Central memory CD8-positive, alpha-beta T cell (primary cell): ENCODE results near the gene GJD3.

Experiments
- ATAC-seq: fragments of 150-1000 bp; cut with Tn5 transposase; replicated peaks from 2 replicates; pipeline ENCODE4 v1.10.0; 2022; ENCODE audit warnings: mild to moderate bottlenecking, moderate FRiP score, moderate number of reproducible peaks; ENCODE audit not compliant: poor library complexity, severe bottlenecking; ENCODE audit errors: extremely low read depth
- DNase-seq, 2 donors: peaks; one replicate each; pipeline ENCODE4 v3.0.0; 2021; ENCODE audit warnings: low spot score in 2 of 2
- H3K27ac Mint-ChIP-seq: one replicate; pipeline ENCODE4 v1.8.0; 2022; ENCODE audit warnings: low read depth, mild to moderate bottlenecking, moderate library complexity, mixed read lengths
- H3K27me3 Mint-ChIP-seq: one replicate; pipeline ENCODE4 v1.8.0; 2022; ENCODE audit warnings: mixed read lengths
- H3K36me3 Mint-ChIP-seq: one replicate; pipeline ENCODE4 v1.8.0; 2022; ENCODE audit warnings: mild to moderate bottlenecking, moderate library complexity, mixed read lengths; ENCODE audit not compliant: insufficient read depth
- H3K4me1 Mint-ChIP-seq: one replicate; pipeline ENCODE4 v1.8.0; 2022; ENCODE audit warnings: mixed read lengths
- H3K4me3 Mint-ChIP-seq: one replicate; pipeline ENCODE4 v1.8.0; 2022; ENCODE audit warnings: mild to moderate bottlenecking, moderate library complexity, mixed read lengths
- H3K9me3 Mint-ChIP-seq: one replicate; pipeline ENCODE4 v1.8.0; 2022; ENCODE audit warnings: mixed read lengths

The GJD3 gene

GRCh38 chr17:40340327-40340726, 24.2 kb downstream of the GJD3 start:
- Mint-ChIP-seq H3K4me3 (peak overlapping the region; percentile 61), H3K27ac (peak overlapping the region; percentile 89), H3K4me1 (peaks cover 62% of the 10 kb centered on the region), H3K9me3 (no peaks in the 10 kb centered on the region), H3K27me3 (no peaks in the 10 kb centered on the region), H3K36me3 (peaks cover 35% of the 10 kb centered on the region)
- ATAC-seq: no peak
- no peak for DNase-seq

- H3K36me3 Mint-ChIP-seq: peaks cover 33% of the 10 kb centered on the region
- no peaks in the 10 kb centered on the region for H3K9me3 Mint-ChIP-seq
- peak overlapping the region; percentile 44 for H3K4me3 Mint-ChIP-seq
- DNase-seq (no peak), ATAC-seq (no peak)
- peak overlapping the region; percentile 89 for H3K27ac Mint-ChIP-seq
- H3K4me1 Mint-ChIP-seq: peaks cover 62% of the 10 kb centered on the region
- H3K27me3 Mint-ChIP-seq: no peaks in the 10 kb centered on the region
Observed at GRCh38 chr17:40338941-40339649, 25.4 kb downstream of the GJD3 start.

DNA sequence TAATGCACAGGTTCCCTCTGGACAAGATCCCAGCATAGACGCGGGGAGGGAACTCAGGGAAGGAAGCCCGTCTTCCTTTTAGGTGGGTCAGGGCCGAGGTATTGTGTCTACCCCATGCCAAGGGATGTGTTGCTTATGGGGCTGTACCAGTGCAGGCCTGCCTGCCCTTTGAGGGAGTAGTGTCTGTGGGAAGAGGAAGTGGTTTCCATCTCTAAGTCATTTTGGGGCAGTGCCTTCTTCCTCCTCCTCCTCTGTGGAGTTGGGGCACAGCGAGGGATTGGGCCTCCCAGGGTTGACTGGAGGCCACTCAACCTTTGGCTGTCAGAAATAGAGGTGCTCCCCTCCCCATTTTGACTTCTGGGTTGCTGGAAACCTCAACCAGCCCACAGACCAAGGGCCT, 26.5 kb downstream of the GJD3 start:
- no peak overlapping the region for H3K4me3 Mint-ChIP-seq
- DNase-seq: no peak
- H3K4me1 Mint-ChIP-seq: peaks cover 57% of the 10 kb centered on the region

GRCh38 chr17:40337351-40337750, 27.2 kb downstream of the GJD3 start:
- Mint-ChIP-seq H3K4me1 (peaks cover 58% of the 10 kb centered on the region), H3K9me3 (no peaks in the 10 kb centered on the region), H3K27ac (peak overlapping the region; percentile 71), H3K36me3 (peaks cover 30% of the 10 kb centered on the region), H3K4me3 (no peak overlapping the region), H3K27me3 (no peaks in the 10 kb centered on the region)
- DNase-seq (no peak), ATAC-seq (no peak)

More for the DNA sequence above, 26.5 kb downstream of the GJD3 start:
- peaks cover 34% of the 10 kb centered on the region for H3K36me3 Mint-ChIP-seq
- no peaks in the 10 kb centered on the region for H3K27me3 Mint-ChIP-seq
- no peaks in the 10 kb centered on the region for H3K9me3 Mint-ChIP-seq
- ATAC-seq: no peak
- H3K27ac Mint-ChIP-seq: peak overlapping the region; percentile 71

GRCh38 chr17:40335620-40336019, 28.9 kb downstream of the GJD3 start:
- Mint-ChIP-seq H3K36me3 (peaks cover 23% of the 10 kb centered on the region), H3K4me1 (peaks cover 66% of the 10 kb centered on the region), H3K27me3 (no peaks in the 10 kb centered on the region), H3K9me3 (no peaks in the 10 kb centered on the region), H3K4me3 (no peak overlapping the region), H3K27ac (no peak overlapping the region)
- ATAC-seq (no peak), DNase-seq (no peak)

DNA sequence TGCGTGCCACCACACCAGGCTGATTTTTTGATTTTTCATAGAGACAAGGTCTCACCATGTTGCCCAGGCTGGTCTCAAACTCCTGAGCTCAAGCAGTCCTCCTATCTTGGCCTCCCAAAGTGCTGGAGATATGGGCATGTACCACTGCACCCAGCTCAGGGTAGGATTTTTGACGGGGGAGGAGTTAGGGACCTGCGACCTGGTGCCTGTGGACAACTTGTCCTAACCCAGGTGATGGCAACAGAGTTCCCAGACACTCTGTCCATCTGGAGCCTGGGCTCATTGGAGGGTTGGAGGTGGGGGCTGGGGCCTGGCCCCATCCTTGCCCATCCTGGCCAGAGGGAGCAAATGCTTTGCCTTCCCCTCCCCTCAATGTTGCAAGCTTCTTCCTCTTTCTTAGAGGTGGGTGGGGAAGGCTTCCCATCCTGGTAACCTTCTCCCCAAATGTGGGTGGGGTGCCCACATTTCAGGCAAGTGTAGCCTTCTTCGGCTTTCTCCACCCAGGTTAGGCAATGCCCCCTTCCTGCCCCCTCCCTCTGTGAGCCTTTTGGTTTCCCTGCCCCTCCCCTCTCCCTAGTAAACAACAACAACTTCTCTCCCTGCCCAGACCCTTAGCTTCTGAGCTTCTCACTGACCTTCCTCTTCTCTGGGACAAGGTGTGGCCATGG, 30.6 kb downstream of the GJD3 start:
- ATAC-seq (no peak), DNase-seq (no peak)
- Mint-ChIP-seq H3K4me1 (peaks cover 64% of the 10 kb centered on the region), H3K27ac (peak overlapping the region; percentile 67), H3K36me3 (peaks cover 17% of the 10 kb centered on the region), H3K27me3 (no peaks in the 10 kb centered on the region), H3K4me3 (peak overlapping the region; percentile 41), H3K9me3 (no peaks in the 10 kb centered on the region)

GRCh38 chr17:40331743-40332641, 32.5 kb downstream of the GJD3 start:
- Mint-ChIP-seq H3K27me3 (no peaks in the 10 kb centered on the region), H3K36me3 (peaks cover 22% of the 10 kb centered on the region), H3K9me3 (no peaks in the 10 kb centered on the region), H3K27ac (peak overlapping the region; percentile 80), H3K4me1 (peaks cover 71% of the 10 kb centered on the region), H3K4me3 (peak overlapping the region; percentile 8)
- ATAC-seq: no peak
- no peak for DNase-seq

DNA sequence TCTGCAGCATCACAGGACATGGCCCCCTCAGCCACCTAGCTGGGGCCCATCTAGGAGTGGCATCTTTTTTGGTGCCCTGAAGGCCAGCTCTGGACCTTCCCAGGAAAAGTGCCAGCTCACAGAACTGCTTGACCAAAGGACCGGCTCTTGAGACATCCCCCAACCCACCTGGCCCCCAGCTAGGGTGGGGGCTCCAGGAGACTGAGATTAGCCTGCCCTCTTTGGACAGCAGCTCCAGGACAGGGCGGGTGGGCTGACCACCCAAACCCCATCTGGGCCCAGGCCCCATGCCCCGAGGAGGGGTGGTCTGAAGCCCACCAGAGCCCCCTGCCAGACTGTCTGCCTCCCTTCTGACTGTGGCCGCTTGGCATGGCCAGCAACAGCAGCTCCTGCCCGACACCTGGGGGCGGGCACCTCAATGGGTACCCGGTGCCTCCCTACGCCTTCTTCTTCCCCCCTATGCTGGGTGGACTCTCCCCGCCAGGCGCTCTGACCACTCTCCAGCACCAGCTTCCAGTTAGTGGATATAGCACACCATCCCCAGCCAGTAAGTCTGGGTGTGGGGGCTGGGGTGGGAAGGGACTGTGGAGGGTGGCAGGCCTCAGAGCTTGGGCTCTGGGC, 33.6 kb downstream of the GJD3 start:
- Mint-ChIP-seq H3K4me3 (peak overlapping the region; percentile 33), H3K4me1 (peaks cover 77% of the 10 kb centered on the region), H3K27me3 (no peaks in the 10 kb centered on the region), H3K9me3 (no peaks in the 10 kb centered on the region), H3K27ac (peak overlapping the region; percentile 80), H3K36me3 (peaks cover 25% of the 10 kb centered on the region)
- no peak for ATAC-seq
- no peak for DNase-seq

DNA sequence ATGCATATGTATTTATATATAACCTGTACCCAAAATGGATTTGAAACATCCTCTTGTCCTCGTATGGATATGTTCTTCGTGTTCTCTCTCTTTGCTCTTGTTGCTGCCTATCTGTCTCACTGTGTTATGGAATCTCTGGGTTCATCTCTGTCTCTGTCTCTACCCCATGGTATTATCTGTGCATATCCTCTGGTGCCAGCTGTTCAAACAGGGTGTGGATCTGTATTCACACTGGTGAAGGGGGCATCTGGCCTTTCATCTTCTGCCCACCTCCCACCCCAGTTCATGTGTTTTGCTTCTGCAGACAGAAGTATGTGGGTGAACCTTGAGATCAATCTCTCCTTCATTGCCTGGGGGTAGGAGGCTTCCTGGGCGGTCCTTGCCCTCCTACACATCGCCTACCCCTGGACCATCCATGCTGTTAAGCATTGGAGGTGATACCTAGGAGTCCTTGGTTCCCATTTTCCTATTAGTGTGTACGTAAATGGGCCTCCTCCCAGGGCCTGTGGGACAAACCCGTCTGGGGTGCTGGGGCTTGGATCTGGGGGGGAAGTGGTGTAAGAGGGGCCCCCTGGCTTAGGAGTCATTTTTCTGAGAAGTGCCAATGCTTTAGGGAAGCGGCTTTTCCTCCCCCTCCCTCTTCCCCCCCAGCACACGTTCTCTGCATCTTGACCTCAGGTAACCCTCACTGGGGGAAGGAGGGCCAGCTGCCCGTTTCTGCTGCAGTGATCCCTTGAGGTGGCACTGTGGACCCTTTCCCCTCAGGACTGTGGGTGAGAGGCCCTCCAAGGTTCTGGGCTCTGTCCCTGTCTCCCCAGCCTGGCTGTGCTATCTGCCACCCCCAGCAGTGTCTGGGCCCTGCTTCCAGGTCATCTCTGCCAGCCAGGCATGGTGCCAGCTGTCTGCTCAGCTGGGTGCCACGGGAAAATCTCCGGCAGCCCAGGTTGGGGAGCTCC, 34.4 kb downstream of the GJD3 start:
- DNase-seq: no peak

DNA sequence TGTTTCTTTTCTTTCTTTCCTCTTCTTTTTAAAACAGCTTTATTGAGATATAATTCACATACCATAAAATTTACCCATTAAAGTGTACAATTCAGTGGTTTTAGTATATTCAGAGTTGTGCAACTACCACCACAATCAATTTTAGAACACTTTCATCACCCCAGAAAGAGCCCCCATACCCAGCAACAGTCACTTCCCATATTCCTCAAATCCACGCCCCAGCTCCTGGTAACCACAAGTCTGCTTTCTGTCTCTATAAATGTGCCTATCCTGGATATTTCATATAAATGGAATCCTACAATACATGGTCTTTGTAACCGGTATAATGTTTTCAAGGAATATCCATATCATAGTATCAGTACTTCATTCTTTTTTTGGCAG, 36.2 kb downstream of the GJD3 start:
- peaks cover 37% of the 10 kb centered on the region for H3K36me3 Mint-ChIP-seq
- DNase-seq (no peak), ATAC-seq (no peak)
- H3K9me3 Mint-ChIP-seq: no peaks in the 10 kb centered on the region
- peak overlapping the region; percentile 30 for H3K4me3 Mint-ChIP-seq
- peak overlapping the region; percentile 96 for H3K27ac Mint-ChIP-seq
- no peaks in the 10 kb centered on the region for H3K27me3 Mint-ChIP-seq
- H3K4me1 Mint-ChIP-seq: peaks cover 83% of the 10 kb centered on the region

More for the DNA sequence above, 34.4 kb downstream of the GJD3 start:
- ATAC-seq: no peak
- Mint-ChIP-seq H3K4me3 (peak overlapping the region; percentile 33), H3K36me3 (peaks cover 29% of the 10 kb centered on the region), H3K27me3 (no peaks in the 10 kb centered on the region), H3K4me1 (peaks cover 83% of the 10 kb centered on the region), H3K9me3 (no peaks in the 10 kb centered on the region), H3K27ac (peak overlapping the region; percentile 68)

DNA sequence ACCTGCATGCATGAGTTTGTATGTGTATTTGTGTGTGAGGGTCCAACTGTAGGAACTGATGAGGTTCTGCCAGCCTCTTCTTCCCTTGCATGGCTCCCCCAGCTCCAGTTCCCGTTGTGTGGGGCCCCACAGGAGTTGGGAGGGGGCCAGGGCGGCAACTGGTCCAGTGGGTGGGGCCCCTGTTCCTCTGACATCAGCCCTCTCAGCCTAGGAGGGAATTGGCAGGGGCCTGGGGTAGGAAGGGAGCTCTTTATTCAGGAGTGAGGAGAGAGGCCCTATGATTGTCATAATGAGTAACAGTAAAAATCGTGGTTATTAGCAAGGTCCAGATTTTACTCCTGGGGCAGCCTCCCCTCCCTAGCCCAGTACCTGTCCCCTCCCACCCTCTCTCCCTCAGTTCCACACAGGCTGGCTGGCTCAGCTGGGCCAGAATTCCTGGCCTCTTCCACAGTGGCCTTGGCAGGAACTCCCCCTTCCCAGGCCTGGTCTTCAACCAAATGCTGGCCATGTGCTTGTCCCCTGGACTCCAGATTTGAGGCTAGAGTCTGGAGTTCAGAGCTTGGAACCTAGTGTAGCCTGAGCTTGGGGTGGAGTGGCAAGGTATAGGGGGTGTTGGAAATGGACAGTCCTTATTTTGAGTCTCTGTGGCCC, 36.7 kb downstream of the GJD3 start:
- no peaks in the 10 kb centered on the region for H3K27me3 Mint-ChIP-seq
- no peak for ATAC-seq
- DNase-seq: no peak
- peak overlapping the region; percentile 96 for H3K27ac Mint-ChIP-seq
- H3K4me1 Mint-ChIP-seq: peaks cover 88% of the 10 kb centered on the region
- no peaks in the 10 kb centered on the region for H3K9me3 Mint-ChIP-seq
- peaks cover 40% of the 10 kb centered on the region for H3K36me3 Mint-ChIP-seq
- peak overlapping the region; percentile 79 for H3K4me3 Mint-ChIP-seq
